Measurements from ENCODE around the gene EXOC6B. TPM values are rescaled to one million over a fixed set of nuclear protein-coding genes. Genes with fewer than 3 reads are reported as not detected.
"Not testable (repeated sequence)": the region's sequence is repeated elsewhere in the genome, so short reads cannot be mapped to it uniquely, and the experiment has no call there.

EXOC6B gene
- total RNA-seq, 6 experiments from 2014 or later = 7.8 to 15.1 (median 9.1) TPM

DNA sequence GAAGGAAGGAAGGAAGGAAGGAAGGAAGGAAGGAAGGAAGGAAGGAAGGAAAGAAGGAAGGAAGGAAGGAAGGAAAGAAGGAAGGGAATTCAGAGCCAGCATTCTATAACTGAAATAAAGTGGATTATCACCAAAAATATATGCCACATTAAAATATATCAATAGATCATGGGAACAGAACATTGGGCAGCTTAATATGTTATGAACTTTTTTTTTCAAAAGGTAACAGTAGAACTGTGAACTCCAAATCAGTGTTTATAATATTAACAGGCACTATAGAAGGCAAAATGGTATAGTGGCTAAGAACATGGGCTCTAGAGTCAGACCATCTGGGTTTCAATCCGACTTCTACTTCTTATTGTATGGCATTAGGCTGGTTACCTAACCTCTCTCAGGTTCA is 313.5 kb downstream of the EXOC6B start:
- no peak for DNase-seq
- no peak overlapping the region for H3K27ac ChIP-seq
- 91% methylated on average over 1 of the region's 1 CpG for WGBS (ENCODE audit: insufficient coverage, low coverage, low lambda C conversion rate, missing lambda C conversion rate)
- H3K4me1 ChIP-seq = no peaks in the 10 kb centered on the region
- H3K27me3 ChIP-seq = no peaks in the 10 kb centered on the region
- intact Hi-C loops (cut with DNase I) = no loop called here
- TF ChIP-seq POLR2A (IDR thresholded peaks at IDR 0.05) = no peak
- TF ChIP-seq, protein P1, sequence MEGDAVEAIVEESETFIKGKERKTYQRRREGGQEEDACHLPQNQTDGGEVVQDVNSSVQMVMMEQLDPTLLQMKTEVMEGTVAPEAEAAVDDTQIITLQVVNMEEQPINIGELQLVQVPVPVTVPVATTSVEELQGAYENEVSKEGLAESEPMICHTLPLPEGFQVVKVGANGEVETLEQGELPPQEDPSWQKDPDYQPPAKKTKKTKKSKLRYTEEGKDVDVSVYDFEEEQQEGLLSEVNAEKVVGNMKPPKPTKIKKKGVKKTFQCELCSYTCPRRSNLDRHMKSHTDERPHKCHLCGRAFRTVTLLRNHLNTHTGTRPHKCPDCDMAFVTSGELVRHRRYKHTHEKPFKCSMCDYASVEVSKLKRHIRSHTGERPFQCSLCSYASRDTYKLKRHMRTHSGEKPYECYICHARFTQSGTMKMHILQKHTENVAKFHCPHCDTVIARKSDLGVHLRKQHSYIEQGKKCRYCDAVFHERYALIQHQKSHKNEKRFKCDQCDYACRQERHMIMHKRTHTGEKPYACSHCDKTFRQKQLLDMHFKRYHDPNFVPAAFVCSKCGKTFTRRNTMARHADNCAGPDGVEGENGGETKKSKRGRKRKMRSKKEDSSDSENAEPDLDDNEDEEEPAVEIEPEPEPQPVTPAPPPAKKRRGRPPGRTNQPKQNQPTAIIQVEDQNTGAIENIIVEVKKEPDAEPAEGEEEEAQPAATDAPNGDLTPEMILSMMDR (IDR thresholded peaks at IDR 0.05) = no peak
- no peak for ATAC-seq
- H3K36me3 ChIP-seq = no peaks in the 10 kb centered on the region
- no peaks in the 10 kb centered on the region for H3K9me3 ChIP-seq
- H3K4me3 ChIP-seq = no peak overlapping the region

DNA sequence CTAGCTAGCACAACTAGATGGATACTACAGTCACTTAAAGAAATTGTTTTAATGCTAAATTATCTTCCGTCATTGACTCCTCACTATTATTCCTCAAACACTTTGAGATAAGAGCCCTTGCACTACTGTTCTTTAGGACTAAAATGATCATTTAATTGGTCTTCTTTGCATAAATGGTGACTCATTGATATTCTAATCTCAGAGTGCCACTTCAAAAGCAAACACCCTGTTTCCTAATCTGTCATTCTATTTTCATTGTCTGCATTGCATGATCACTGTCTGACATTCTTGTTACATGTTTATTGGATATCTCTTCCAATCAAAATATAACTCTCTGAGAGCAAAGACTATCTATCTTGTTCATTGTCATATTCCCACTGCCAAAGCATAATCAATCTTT is 313.9 kb downstream of the EXOC6B start:
- intact Hi-C loops (cut with DNase I) = no loop called here
- Histone ChIP-seq H3K27ac (no peak overlapping the region), H3K27me3 (no peaks in the 10 kb centered on the region), H3K36me3 (no peaks in the 10 kb centered on the region), H3K4me1 (no peaks in the 10 kb centered on the region), H3K9me3 (no peaks in the 10 kb centered on the region), H3K4me3 (no peak overlapping the region)
- no peak for TF ChIP-seq POLR2A (IDR thresholded peaks at IDR 0.05)
- TF ChIP-seq, protein P1 (IDR thresholded peaks at IDR 0.05) = no peak
- DNase-seq = no peak
- 89% methylated on average over 1 of the region's 1 CpG for WGBS (ENCODE audit: insufficient coverage, low coverage, low lambda C conversion rate, missing lambda C conversion rate)
- no peak for ATAC-seq

DNA sequence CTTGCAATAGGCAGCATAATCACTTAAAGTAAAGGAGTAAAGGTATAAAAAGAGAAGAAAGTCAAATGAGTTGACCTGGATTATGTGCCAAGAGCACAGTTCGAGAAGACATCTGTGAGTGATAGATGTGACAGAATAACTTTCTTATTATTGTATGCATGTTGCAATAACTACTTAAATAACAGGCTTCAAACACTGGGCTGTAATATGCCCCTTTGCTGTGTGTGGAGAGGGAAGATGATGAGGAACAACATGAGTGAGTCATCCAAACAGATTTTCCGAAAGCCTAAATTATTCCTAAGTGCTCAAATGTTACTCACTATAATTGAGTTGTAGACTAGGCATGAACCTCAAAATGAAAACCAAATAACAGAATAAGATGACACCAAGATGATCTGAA is 328.1 kb downstream of the EXOC6B start:
- no peaks in the 10 kb centered on the region for H3K9me3 ChIP-seq
- ATAC-seq (no peak), DNase-seq (no peak)
- WGBS (ENCODE audit: insufficient coverage, low coverage, low lambda C conversion rate, missing lambda C conversion rate) = 50% methylated on average over 2 of the region's 2 CpGs
- no peaks in the 10 kb centered on the region for H3K36me3 ChIP-seq
- no peaks in the 10 kb centered on the region for H3K4me1 ChIP-seq
- no peak overlapping the region for H3K27ac ChIP-seq
- H3K27me3 ChIP-seq = no peaks in the 10 kb centered on the region
- intact Hi-C loops (cut with DNase I) = no loop called here
- no peak overlapping the region for H3K4me3 ChIP-seq
- no peak for TF ChIP-seq POLR2A (IDR thresholded peaks at IDR 0.05)
- TF ChIP-seq, protein P1 (IDR thresholded peaks at IDR 0.05) = no peak

DNA sequence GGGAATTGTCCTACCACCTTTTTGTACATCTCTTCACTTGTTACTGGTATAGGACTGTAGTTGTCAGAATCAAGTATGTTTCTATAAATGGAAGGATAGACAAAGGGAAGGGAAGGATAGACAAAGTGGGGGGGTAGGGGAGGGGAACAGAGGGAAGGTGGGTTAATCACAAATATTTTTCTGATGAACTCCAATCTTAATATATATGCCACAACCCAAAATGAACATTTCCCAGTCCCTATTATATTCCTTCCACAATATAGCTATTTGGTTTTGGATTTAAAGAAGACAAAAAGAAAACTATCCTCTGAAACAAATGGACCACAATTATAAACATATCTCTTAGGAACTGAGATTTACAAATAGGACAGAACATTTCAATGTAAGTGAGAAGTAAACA is 329.4 kb downstream of the EXOC6B start:
- H3K27ac ChIP-seq = no peak overlapping the region
- intact Hi-C loops (cut with DNase I) = no loop called here
- TF ChIP-seq, protein P1 (IDR thresholded peaks at IDR 0.05) = no peak
- TF ChIP-seq POLR2A (IDR thresholded peaks at IDR 0.05) = no peak
- ATAC-seq (no peak), DNase-seq (no peak)
- no peaks in the 10 kb centered on the region for H3K27me3 ChIP-seq
- no peaks in the 10 kb centered on the region for H3K4me1 ChIP-seq
- no peaks in the 10 kb centered on the region for H3K36me3 ChIP-seq
- H3K4me3 ChIP-seq = no peak overlapping the region
- H3K9me3 ChIP-seq = no peaks in the 10 kb centered on the region

DNA sequence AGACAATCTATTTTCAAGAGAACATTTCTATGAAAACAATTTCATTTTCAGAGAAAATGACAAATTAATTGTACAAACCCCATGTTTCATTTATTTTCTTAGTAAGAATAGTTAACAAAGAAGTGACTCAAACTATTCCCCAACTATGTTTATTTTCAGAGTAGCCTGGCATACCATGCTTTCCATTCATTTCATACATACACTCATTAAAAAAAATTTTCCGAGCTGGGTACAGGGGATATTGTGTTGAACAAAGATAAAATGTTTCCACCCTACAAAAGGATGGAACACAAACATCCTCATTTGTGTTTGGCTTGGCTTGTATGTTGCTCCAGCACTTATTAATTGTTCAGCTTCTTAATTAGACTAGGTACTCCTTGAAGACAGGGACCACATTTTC is 331.4 kb downstream of the EXOC6B start:
- Histone ChIP-seq H3K36me3 (no peaks in the 10 kb centered on the region), H3K4me1 (no peaks in the 10 kb centered on the region), H3K27ac (no peak overlapping the region), H3K9me3 (no peaks in the 10 kb centered on the region), H3K4me3 (no peak overlapping the region), H3K27me3 (no peaks in the 10 kb centered on the region)
- WGBS (ENCODE audit: insufficient coverage, low coverage, low lambda C conversion rate, missing lambda C conversion rate) = 86% methylated on average over 1 of the region's 1 CpG
- no peak for DNase-seq
- TF ChIP-seq, protein P1 (IDR thresholded peaks at IDR 0.05) = no peak
- TF ChIP-seq POLR2A (IDR thresholded peaks at IDR 0.05) = no peak
- no peak for ATAC-seq
- intact Hi-C loops (cut with DNase I) = no loop called here

DNA sequence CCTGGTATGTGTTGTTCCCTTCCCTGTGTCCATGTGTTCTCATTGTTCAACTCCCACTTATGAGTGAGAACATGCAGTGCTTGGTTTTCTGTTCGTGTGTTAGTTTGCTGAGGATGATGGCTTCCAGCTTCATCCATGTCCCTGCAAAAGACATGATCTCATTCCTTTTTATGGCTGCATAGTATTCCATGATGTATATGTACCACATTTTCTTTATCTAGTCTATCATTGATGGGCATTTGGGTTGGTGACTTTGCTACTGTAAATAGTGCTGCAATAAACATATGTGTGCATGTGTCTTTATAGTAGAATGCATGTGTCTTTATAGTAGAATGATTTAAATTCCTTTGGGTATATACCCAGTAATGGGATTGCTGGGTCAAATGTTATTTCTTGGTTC is 341.2 kb downstream of the EXOC6B start:
- H3K4me3 ChIP-seq; intact Hi-C loops (cut with DNase I): not testable (repeated sequence)
- WGBS (ENCODE audit: insufficient coverage, low coverage, low lambda C conversion rate, missing lambda C conversion rate) = 100% methylated on average over 1 of the region's 1 CpG

More for the DNA sequence above, 341.2 kb downstream of the EXOC6B start:
- H3K27me3 ChIP-seq, ATAC-seq, H3K4me1 ChIP-seq, H3K27ac ChIP-seq, H3K36me3 ChIP-seq, DNase-seq, H3K9me3 ChIP-seq: not testable (repeated sequence)
